ENCODE data around the gene LELP1. TPM values are rescaled to one million over a fixed set of nuclear protein-coding genes. Genes with fewer than 3 reads are reported as not detected.

The LELP1 gene
- total RNA-seq, 4 donors from 2014 or later = not detected

DNA sequence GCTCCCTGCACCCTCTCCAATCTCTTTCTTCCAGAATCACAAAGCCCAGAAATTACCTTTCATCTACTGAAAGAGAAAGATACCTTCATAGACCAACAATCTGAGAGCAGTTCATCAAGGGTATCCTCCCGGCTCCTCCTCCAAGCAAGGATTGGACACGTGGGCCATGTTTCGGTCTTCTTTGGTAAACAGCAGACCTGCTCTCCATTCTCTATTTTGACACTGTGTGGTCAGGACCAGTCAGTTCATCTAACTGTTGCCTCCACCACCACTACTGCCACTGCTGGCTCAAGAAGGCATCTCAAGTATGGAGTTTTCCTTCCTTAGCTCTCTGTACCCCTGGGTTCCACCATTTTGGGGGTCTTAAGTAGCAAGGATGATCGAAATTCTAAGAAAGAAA lies 8.0 kb upstream of the LELP1 start:
- WGBS, 2 donors (ENCODE audit: low coverage in 1 of 2) = 69% methylated on average over 4 of the region's 4 CpGs; no CpG with 5 or more reads in 1 of the 2 donors
- DNase-seq = no peak
- no peak for TF ChIP-seq EP300 (IDR thresholded peaks at IDR 0.05; ENCODE audit: low read depth)
- TF ChIP-seq, protein P1, sequence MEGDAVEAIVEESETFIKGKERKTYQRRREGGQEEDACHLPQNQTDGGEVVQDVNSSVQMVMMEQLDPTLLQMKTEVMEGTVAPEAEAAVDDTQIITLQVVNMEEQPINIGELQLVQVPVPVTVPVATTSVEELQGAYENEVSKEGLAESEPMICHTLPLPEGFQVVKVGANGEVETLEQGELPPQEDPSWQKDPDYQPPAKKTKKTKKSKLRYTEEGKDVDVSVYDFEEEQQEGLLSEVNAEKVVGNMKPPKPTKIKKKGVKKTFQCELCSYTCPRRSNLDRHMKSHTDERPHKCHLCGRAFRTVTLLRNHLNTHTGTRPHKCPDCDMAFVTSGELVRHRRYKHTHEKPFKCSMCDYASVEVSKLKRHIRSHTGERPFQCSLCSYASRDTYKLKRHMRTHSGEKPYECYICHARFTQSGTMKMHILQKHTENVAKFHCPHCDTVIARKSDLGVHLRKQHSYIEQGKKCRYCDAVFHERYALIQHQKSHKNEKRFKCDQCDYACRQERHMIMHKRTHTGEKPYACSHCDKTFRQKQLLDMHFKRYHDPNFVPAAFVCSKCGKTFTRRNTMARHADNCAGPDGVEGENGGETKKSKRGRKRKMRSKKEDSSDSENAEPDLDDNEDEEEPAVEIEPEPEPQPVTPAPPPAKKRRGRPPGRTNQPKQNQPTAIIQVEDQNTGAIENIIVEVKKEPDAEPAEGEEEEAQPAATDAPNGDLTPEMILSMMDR (IDR thresholded peaks at IDR 0.05) = no peak
- TF ChIP-seq POLR2A (IDR thresholded peaks at IDR 0.05) = no peak
- no peak for TF ChIP-seq POLR2AphosphoS5 (IDR thresholded peaks at IDR 0.05)
- H3K4me1 ChIP-seq = no peaks in the 10 kb centered on the region
- H3K4me3 ChIP-seq = no peak overlapping the region
- no peaks in the 10 kb centered on the region for H3K36me3 ChIP-seq
- H3K27ac ChIP-seq = no peak overlapping the region
- in situ Hi-C loops (cut with MboI; ENCODE audit: low pct_ligation_motif_present in 1 of 4, low pct_unique_long_range_greater_than_20kb in 1 of 4, low sequenced_read_pairs in 3 of 4) (no loop called here), intact Hi-C loops (cut with DNase I; ENCODE audit: low total_unique reads) (no loop called here)
- no peaks in the 10 kb centered on the region for H3K27me3 ChIP-seq
- no peaks in the 10 kb centered on the region for H3K9me3 ChIP-seq

GRCh38 chr1:153202006-153202405 lies 1.2 kb upstream of the LELP1 start:
- H3K27me3 ChIP-seq = no peaks in the 10 kb centered on the region
- H3K9me3 ChIP-seq = no peaks in the 10 kb centered on the region
- in situ Hi-C loops (cut with MboI; ENCODE audit: low pct_ligation_motif_present in 1 of 4, low pct_unique_long_range_greater_than_20kb in 1 of 4, low sequenced_read_pairs in 3 of 4) (loop anchor here in 1 of 4 donors (25.0 kb wide), 1 partner anchor 340 kb away; the partner anchor contains the start of gene LCE7A), intact Hi-C loops (cut with DNase I; ENCODE audit: low total_unique reads) (no loop called here)
- H3K4me3 ChIP-seq = no peak overlapping the region
- H3K36me3 ChIP-seq = no peaks in the 10 kb centered on the region
- no peak overlapping the region for H3K27ac ChIP-seq
- DNase-seq = no peak
- no peak for TF ChIP-seq POLR2AphosphoS5 (IDR thresholded peaks at IDR 0.05)
- TF ChIP-seq EP300 (IDR thresholded peaks at IDR 0.05; ENCODE audit: low read depth) = no peak
- TF ChIP-seq POLR2A (IDR thresholded peaks at IDR 0.05) = no peak
- TF ChIP-seq, protein P1 (IDR thresholded peaks at IDR 0.05) = no peak
- no peaks in the 10 kb centered on the region for H3K4me1 ChIP-seq
- 49 to 64% methylated on average over 4 of the region's 4 CpGs for WGBS, 2 donors (ENCODE audit: low coverage in 1 of 2)

- intact Hi-C loops (cut with DNase I; ENCODE audit: low total_unique reads) = no loop called here
- TF ChIP-seq POLR2A (IDR thresholded peaks at IDR 0.05) = no peak
- TF ChIP-seq, protein P1 (IDR thresholded peaks at IDR 0.05) = no peak
- no peak for TF ChIP-seq POLR2AphosphoS5 (IDR thresholded peaks at IDR 0.05)
- no peak for TF ChIP-seq EP300 (IDR thresholded peaks at IDR 0.05; ENCODE audit: low read depth)
- Histone ChIP-seq H3K27me3 (no peaks in the 10 kb centered on the region), H3K36me3 (no peaks in the 10 kb centered on the region), H3K4me3 (no peak overlapping the region), H3K9me3 (no peaks in the 10 kb centered on the region), H3K27ac (no peak overlapping the region), H3K4me1 (no peaks in the 10 kb centered on the region)
- in situ Hi-C loops (cut with MboI; ENCODE audit: low pct_ligation_motif_present in 1 of 4, low pct_unique_long_range_greater_than_20kb in 1 of 4, low sequenced_read_pairs in 3 of 4) = loop anchor here in 1 of 4 donors (25.0 kb wide), 1 partner anchor 344 kb away; the partner anchor contains the start of gene LCE7A
- no peak for DNase-seq
- WGBS, 2 donors (ENCODE audit: low coverage in 1 of 2) = 86% methylated on average over 9 of the region's 9 CpGs; no CpG with 5 or more reads in 1 of the 2 donors
Measured at GRCh38 chr1:153206631-153207030, 3.4 kb downstream of the LELP1 start.

GRCh38 chr1:153210206-153210605 lies 7.0 kb downstream of the LELP1 start:
- intact Hi-C loops (cut with DNase I; ENCODE audit: low total_unique reads) = no loop called here
- Histone ChIP-seq H3K36me3 (no peaks in the 10 kb centered on the region), H3K9me3 (no peaks in the 10 kb centered on the region), H3K4me3 (no peak overlapping the region), H3K27ac (no peak overlapping the region), H3K27me3 (no peaks in the 10 kb centered on the region), H3K4me1 (no peaks in the 10 kb centered on the region)
- DNase-seq = no peak
- 66% methylated on average over 7 of the region's 7 CpGs; no CpG with 5 or more reads in 1 of the 2 donors for WGBS, 2 donors (ENCODE audit: low coverage in 1 of 2)
- no peak for TF ChIP-seq EP300 (IDR thresholded peaks at IDR 0.05; ENCODE audit: low read depth)
- no peak for TF ChIP-seq POLR2AphosphoS5 (IDR thresholded peaks at IDR 0.05)
- TF ChIP-seq, protein P1 (IDR thresholded peaks at IDR 0.05) = no peak
- no peak for TF ChIP-seq POLR2A (IDR thresholded peaks at IDR 0.05)
- in situ Hi-C loops (cut with MboI; ENCODE audit: low pct_ligation_motif_present in 1 of 4, low pct_unique_long_range_greater_than_20kb in 1 of 4, low sequenced_read_pairs in 3 of 4) = loop anchor here in 1 of 4 donors (25.0 kb wide), 1 partner anchor 348 kb away; the partner anchor contains the start of gene LCE7A

All from transverse colon (tissue), 4 donors.